HUES6 (cell line): ENCODE data around the gene MOB1B.

ENCODE experiments used
- H3K27ac ChIP-seq: 2 replicates; pipeline ENCODE4 v1.7.0; 2013; ENCODE audit warnings: low read depth, mild to moderate bottlenecking, low read length, inconsistent platforms
- H3K27me3 ChIP-seq: 2 replicates; pipeline ENCODE4 v1.6.1; 2013; ENCODE audit warnings: low read length; ENCODE audit not compliant: control insufficient read depth, insufficient read depth
- H3K36me3 ChIP-seq: 2 replicates; pipeline ENCODE4 v1.6.1; 2013; ENCODE audit warnings: low read length; ENCODE audit not compliant: control insufficient read depth, insufficient read depth
- H3K4me1 ChIP-seq: 2 replicates; pipeline ENCODE4 v1.6.1; 2013; ENCODE audit warnings: low read length; ENCODE audit not compliant: control insufficient read depth, insufficient read depth
- H3K4me3 ChIP-seq: 2 replicates; pipeline ENCODE4 v1.5.1; 2013; ENCODE audit warnings: low read depth, low read length
- H3K9ac ChIP-seq: one replicate; pipeline ENCODE4 v1.6.1; 2013; ENCODE audit warnings: mild to moderate bottlenecking, low read length
- H3K9me3 ChIP-seq: 2 replicates; pipeline ENCODE4 v1.6.1; 2013; ENCODE audit warnings: low read depth, low read length; ENCODE audit not compliant: control insufficient read depth, insufficient read depth

The MOB1B gene

GRCh38 chr4:70915036-70915815 lies 13.1 kb downstream of the MOB1B start:
- Histone ChIP-seq H3K27me3 (no peaks in the 10 kb centered on the region), H3K4me1 (no peaks in the 10 kb centered on the region), H3K36me3 (peaks cover 6% of the 10 kb centered on the region), H3K9ac (no peak overlapping the region), H3K4me3 (no peak overlapping the region), H3K27ac (no peak overlapping the region), H3K9me3 (peaks cover 19% of the 10 kb centered on the region)

GRCh38 chr4:70915874-70916559 lies 13.8 kb downstream of the MOB1B start:
- peaks cover 26% of the 10 kb centered on the region for H3K9me3 ChIP-seq
- H3K27me3 ChIP-seq: no peaks in the 10 kb centered on the region
- peaks cover 6% of the 10 kb centered on the region for H3K36me3 ChIP-seq
- H3K4me1 ChIP-seq: no peaks in the 10 kb centered on the region
- no peak overlapping the region for H3K9ac ChIP-seq
- no peak overlapping the region for H3K4me3 ChIP-seq
- H3K27ac ChIP-seq: no peak overlapping the region

- Histone ChIP-seq H3K27me3 (no peaks in the 10 kb centered on the region), H3K27ac (no peak overlapping the region), H3K4me3 (no peak overlapping the region), H3K9ac (no peak overlapping the region), H3K4me1 (peaks cover 21% of the 10 kb centered on the region), H3K36me3 (peaks cover 3% of the 10 kb centered on the region), H3K9me3 (peaks cover 26% of the 10 kb centered on the region)
These were observed 18.4 kb downstream of the MOB1B start for GRCh38 chr4:70920592-70920991.

GRCh38 chr4:70925418-70925817 lies 23.2 kb downstream of the MOB1B start:
- Histone ChIP-seq H3K27me3 (no peaks in the 10 kb centered on the region), H3K27ac (no peak overlapping the region), H3K4me3 (no peak overlapping the region), H3K9me3 (peaks cover 6% of the 10 kb centered on the region), H3K9ac (no peak overlapping the region), H3K36me3 (no peaks in the 10 kb centered on the region; the same call in 1 of the 2 replicates), H3K4me1 (peaks cover 27% of the 10 kb centered on the region)

GRCh38 chr4:70925899-70926635 lies 23.9 kb downstream of the MOB1B start:
- H3K27me3 ChIP-seq: no peaks in the 10 kb centered on the region
- no peaks in the 10 kb centered on the region for H3K36me3 ChIP-seq
- no peak overlapping the region for H3K4me3 ChIP-seq
- H3K9me3 ChIP-seq: no peaks in the 10 kb centered on the region
- H3K27ac ChIP-seq: no peak overlapping the region
- peaks cover 27% of the 10 kb centered on the region for H3K4me1 ChIP-seq
- H3K9ac ChIP-seq: no peak overlapping the region

- peaks cover 3% of the 10 kb centered on the region; the same call in 1 of the 2 replicates for H3K9me3 ChIP-seq
- H3K27ac ChIP-seq: no peak overlapping the region
- H3K27me3 ChIP-seq: no peaks in the 10 kb centered on the region
- H3K9ac ChIP-seq: no peak overlapping the region
- no peaks in the 10 kb centered on the region for H3K36me3 ChIP-seq
- H3K4me1 ChIP-seq: peaks cover 18% of the 10 kb centered on the region
- H3K4me3 ChIP-seq: no peak overlapping the region
These were observed 25.5 kb downstream of the MOB1B start for GRCh38 chr4:70927502-70928137.

- H3K9ac ChIP-seq: no peak overlapping the region
- no peak overlapping the region for H3K27ac ChIP-seq
- H3K36me3 ChIP-seq: 0 out of 2 replicates have a peak, but pooled peaks cover 2% of the 10 kb centered on the region
- peaks cover 8% of the 10 kb centered on the region; the same call in 1 of the 2 replicates for H3K9me3 ChIP-seq
- H3K4me3 ChIP-seq: no peak overlapping the region
- H3K27me3 ChIP-seq: no peaks in the 10 kb centered on the region
- H3K4me1 ChIP-seq: peaks cover 6% of the 10 kb centered on the region
These were observed 28.5 kb downstream of the MOB1B start for GRCh38 chr4:70930530-70931256.

GRCh38 chr4:70931347-70931746 lies 29.2 kb downstream of the MOB1B start:
- 0 out of 2 replicates have a peak, but pooled peaks cover 2% of the 10 kb centered on the region for H3K36me3 ChIP-seq
- no peak overlapping the region for H3K9ac ChIP-seq
- no peaks in the 10 kb centered on the region for H3K27me3 ChIP-seq
- H3K4me1 ChIP-seq: peaks cover 6% of the 10 kb centered on the region
- no peak overlapping the region for H3K4me3 ChIP-seq
- H3K27ac ChIP-seq: no peak overlapping the region
- peaks cover 8% of the 10 kb centered on the region; the same call in 1 of the 2 replicates for H3K9me3 ChIP-seq

- Histone ChIP-seq H3K27me3 (no peaks in the 10 kb centered on the region), H3K27ac (no peak overlapping the region), H3K9me3 (peaks cover 8% of the 10 kb centered on the region; the same call in 1 of the 2 replicates), H3K9ac (no peak overlapping the region), H3K4me3 (no peak overlapping the region), H3K36me3 (0 out of 2 replicates have a peak, but pooled peaks cover 2% of the 10 kb centered on the region), H3K4me1 (0 out of 2 replicates have a peak, but pooled peaks cover under 1% of the 10 kb centered on the region)
These were observed 30.8 kb downstream of the MOB1B start for GRCh38 chr4:70932984-70933383.
